ENCODE data around the gene ZNF627.
"Not testable (repeated sequence)": the region's sequence is repeated elsewhere in the genome, so short reads cannot be mapped to it uniquely, and the experiment has no call there.

Gene ZNF627

GRCh38 chr19:11597202-11598102 is at the start of gene ZNF627:
Gene ZNF627, plus strand, starts transcription at chr19:11597483. Its CDS starts 145 bp downstream, at chr19:11597628.
- DNase-seq (ENCODE audit: low read depth): peak; percentile 90

- no peak for DNase-seq (ENCODE audit: low read depth)
These were observed 49.2 kb upstream of the ZNF627 start for GRCh38 chr19:11547929-11548700.

GRCh38 chr19:11549386-11549953 is 47.8 kb upstream of the ZNF627 start:
- DNase-seq (ENCODE audit: low read depth): no peak

GRCh38 chr19:11550265-11550664 is 47.0 kb upstream of the ZNF627 start:
- no peak for DNase-seq (ENCODE audit: low read depth)

- DNase-seq (ENCODE audit: low read depth): no peak
These were observed 45.6 kb upstream of the ZNF627 start for GRCh38 chr19:11551603-11552235.

- no peak for DNase-seq (ENCODE audit: low read depth)
These were observed 44.5 kb upstream of the ZNF627 start for GRCh38 chr19:11552666-11553372.

GRCh38 chr19:11554160-11554559 is 43.1 kb upstream of the ZNF627 start:
- no peak for DNase-seq (ENCODE audit: low read depth)

GRCh38 chr19:11555246-11555645 is 42.0 kb upstream of the ZNF627 start:
- no peak for DNase-seq (ENCODE audit: low read depth)

GRCh38 chr19:11556634-11557420 is 40.5 kb upstream of the ZNF627 start:
- DNase-seq (ENCODE audit: low read depth): no peak

- peak; percentile 92 for DNase-seq (ENCODE audit: low read depth)
These were observed 38.1 kb upstream of the ZNF627 start, which contains the start of gene ELOF1 for GRCh38 chr19:11558881-11559828. Gene ELOF1, minus strand, starts transcription at chr19:11559230. Its CDS starts 4,883 bp downstream, at chr19:11554347.

GRCh38 chr19:11560404-11561051 is 36.8 kb upstream of the ZNF627 start:
- DNase-seq (ENCODE audit: low read depth): no peak

GRCh38 chr19:11563532-11563931 is 33.8 kb upstream of the ZNF627 start:
- DNase-seq (ENCODE audit: low read depth): no peak

GRCh38 chr19:11564082-11564807 is 33.0 kb upstream of the ZNF627 start:
- not testable (repeated sequence) for DNase-seq (ENCODE audit: low read depth)

GRCh38 chr19:11565649-11565980 is 31.7 kb upstream of the ZNF627 start:
- not testable (repeated sequence) for DNase-seq (ENCODE audit: low read depth)

- DNase-seq (ENCODE audit: low read depth): no peak
These were observed 31.1 kb upstream of the ZNF627 start for GRCh38 chr19:11566164-11566563.

GRCh38 chr19:11570039-11570462 is 27.2 kb upstream of the ZNF627 start:
- no peak for DNase-seq (ENCODE audit: low read depth)

- DNase-seq (ENCODE audit: low read depth): not testable (repeated sequence)
These were observed 23.9 kb upstream of the ZNF627 start for GRCh38 chr19:11573354-11573753.

- DNase-seq (ENCODE audit: low read depth): not testable (repeated sequence)
These were observed 23.5 kb upstream of the ZNF627 start for GRCh38 chr19:11573763-11574162.

Data from non-pigmented ciliary epithelial cell (primary cell).